KMS-11 (cell line): Measurements from ENCODE around the gene SPTSSA.

Experiments
- H2AFZ ChIP-seq: fragments of 200-600 bp; sonication (generic); 2 replicates; pipeline ENCODE4 v1.6.1; 2016; ENCODE audit warnings: antibody characterized with exemption, mixed run types, low read depth
- H3K27ac ChIP-seq: fragments of 200-600 bp; sonication (generic); 2 replicates; pipeline ENCODE4 v1.6.1; 2016; ENCODE audit warnings: mild to moderate bottlenecking, mixed run types
- H3K27me3 ChIP-seq: fragments of 200-600 bp; sonication (generic); 2 replicates; pipeline ENCODE4 v1.6.1; 2017; ENCODE audit warnings: mild to moderate bottlenecking, low read depth, mixed run types, moderate library complexity; ENCODE audit not compliant: insufficient read depth
- H3K36me3 ChIP-seq: fragments of 200-600 bp; sonication (generic); 2 replicates; pipeline ENCODE4 v1.6.1; 2017; ENCODE audit warnings: mild to moderate bottlenecking, mixed run types; ENCODE audit not compliant: insufficient read depth
- H3K4me1 ChIP-seq: fragments of 200-600 bp; sonication (generic); 2 replicates; pipeline ENCODE4 v1.6.1; 2016; ENCODE audit warnings: mild to moderate bottlenecking, low read depth, mixed run types; ENCODE audit not compliant: poor library complexity, severe bottlenecking
- H3K4me2 ChIP-seq: fragments of 200-600 bp; sonication (generic); 2 replicates; pipeline ENCODE4 v1.7.0; 2016; ENCODE audit warnings: mild to moderate bottlenecking, mixed run types
- H3K4me3 ChIP-seq: fragments of 200-600 bp; sonication (generic); IDR thresholded peaks from 2 replicates; pipeline ENCODE4 v1.6.1; 2017; ENCODE audit warnings: low read depth, low read length, mixed read lengths; ENCODE audit not compliant: insufficient read depth
- H3K79me2 ChIP-seq: fragments of 200-600 bp; sonication (generic); 2 replicates; pipeline ENCODE4 v1.6.1; 2016; ENCODE audit warnings: low read depth, mixed run types; ENCODE audit not compliant: insufficient read depth
- H3K9ac ChIP-seq: fragments of 200-600 bp; sonication (generic); 2 replicates; pipeline ENCODE4 v1.6.1; 2016; ENCODE audit warnings: mild to moderate bottlenecking, mixed run types
- H4K20me1 ChIP-seq: fragments of 200-600 bp; sonication (generic); 2 replicates; pipeline ENCODE4 v1.6.1; 2016; ENCODE audit warnings: mild to moderate bottlenecking, mixed run types; ENCODE audit not compliant: insufficient read depth
- CTCF ChIP-seq: fragments of 200-600 bp; sonication (generic); conservative IDR thresholded peaks from 2 replicates; pipeline ENCODE4 v1.6.1; 2017; ENCODE audit warnings: low read depth, mild to moderate bottlenecking, antibody characterized with exemption, low read length, moderate library complexity, mixed read lengths

SPTSSA gene

DNA sequence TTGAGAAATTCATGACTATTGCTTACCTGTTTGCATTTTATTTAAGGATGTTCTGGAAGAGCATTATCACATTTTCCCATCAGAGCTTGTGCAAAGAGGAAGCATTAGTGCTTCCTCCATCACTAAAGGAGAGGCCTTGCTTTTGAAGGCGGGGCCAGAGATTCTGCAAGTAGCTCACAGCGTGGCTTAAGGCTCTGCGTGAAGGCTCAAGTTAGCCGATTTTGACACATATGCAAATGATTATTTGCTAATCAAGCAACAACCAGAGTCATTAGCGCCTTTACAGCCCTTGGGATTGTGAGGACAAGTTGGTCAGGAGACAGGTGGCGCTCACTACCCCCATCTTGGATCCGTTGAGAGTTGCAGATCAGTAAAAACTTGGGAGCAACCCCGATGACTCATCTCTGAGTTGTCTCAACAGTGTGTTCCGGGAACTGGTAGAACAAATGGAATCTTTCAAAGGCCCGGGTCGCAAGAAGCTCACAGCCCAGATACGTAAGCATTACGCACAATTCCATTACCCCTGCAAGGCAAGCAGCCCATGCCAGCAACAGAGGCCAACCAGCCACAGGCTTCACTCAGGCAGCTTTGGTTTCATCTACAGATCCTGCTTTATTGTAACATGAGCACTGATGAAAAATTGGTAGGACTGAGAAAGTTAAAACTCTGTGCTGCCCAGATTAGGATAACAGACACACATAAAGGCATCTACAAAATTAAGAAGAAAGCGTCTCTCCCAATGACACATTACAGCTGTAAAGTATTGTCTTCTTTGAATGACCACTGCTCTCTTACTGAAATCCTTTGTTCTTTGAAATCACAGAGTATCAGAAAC is 34.9 kb upstream of the SPTSSA start:
- Histone ChIP-seq H3K4me1 (no peaks in the 10 kb centered on the region), H3K27ac (no peak overlapping the region), H3K9ac (no peak overlapping the region), H3K36me3 (no peaks in the 10 kb centered on the region), H3K4me2 (no peak overlapping the region), H3K4me3 (no peak overlapping the region), H3K27me3 (no peaks in the 10 kb centered on the region), H3K79me2 (no peaks in the 10 kb centered on the region), H2AFZ (no peak overlapping the region), H4K20me1 (no peaks in the 10 kb centered on the region)
- no peak for TF ChIP-seq CTCF

- no peaks in the 10 kb centered on the region for H4K20me1 ChIP-seq
- TF ChIP-seq CTCF, result no peak
- no peak overlapping the region for H2AFZ ChIP-seq
- no peaks in the 10 kb centered on the region for H3K79me2 ChIP-seq
- no peaks in the 10 kb centered on the region for H3K4me1 ChIP-seq
- no peak overlapping the region for H3K4me3 ChIP-seq
- H3K27me3 ChIP-seq, result no peaks in the 10 kb centered on the region
- H3K36me3 ChIP-seq, result no peaks in the 10 kb centered on the region
- H3K9ac ChIP-seq, result no peak overlapping the region
- H3K4me2 ChIP-seq, result no peak overlapping the region
- no peak overlapping the region for H3K27ac ChIP-seq
Observed at GRCh38 chr14:34496007-34496678, 34.1 kb upstream of the SPTSSA start.

- no peak overlapping the region for H3K4me3 ChIP-seq
- no peaks in the 10 kb centered on the region for H3K4me1 ChIP-seq
- H3K79me2 ChIP-seq, result no peaks in the 10 kb centered on the region
- no peaks in the 10 kb centered on the region for H4K20me1 ChIP-seq
- no peak overlapping the region for H3K4me2 ChIP-seq
- no peaks in the 10 kb centered on the region for H3K36me3 ChIP-seq
- H3K9ac ChIP-seq, result no peak overlapping the region
- TF ChIP-seq CTCF, result no peak
- H3K27ac ChIP-seq, result no peak overlapping the region
- no peaks in the 10 kb centered on the region for H3K27me3 ChIP-seq
- H2AFZ ChIP-seq, result no peak overlapping the region
Observed at GRCh38 chr14:34489324-34489723, 27.3 kb upstream of the SPTSSA start.

- no peak overlapping the region for H3K9ac ChIP-seq
- no peak for TF ChIP-seq CTCF
- no peaks in the 10 kb centered on the region for H4K20me1 ChIP-seq
- H2AFZ ChIP-seq, result no peak overlapping the region
- H3K79me2 ChIP-seq, result no peaks in the 10 kb centered on the region
- H3K27me3 ChIP-seq, result no peaks in the 10 kb centered on the region
- H3K4me2 ChIP-seq, result no peak overlapping the region
- no peak overlapping the region for H3K27ac ChIP-seq
- no peaks in the 10 kb centered on the region for H3K36me3 ChIP-seq
- H3K4me1 ChIP-seq, result no peaks in the 10 kb centered on the region
- H3K4me3 ChIP-seq, result no peak overlapping the region
Observed at GRCh38 chr14:34488528-34488927, 26.5 kb upstream of the SPTSSA start.
